GM19463 (cell line): ENCODE results near the gene MTMR10.
A peak's percentile ranks its signal among the peaks of the same experiment; 100 is the strongest.

Source experiments
- ATAC-seq: cut with Tn5 transposase; IDR thresholded peaks from one replicate; pipeline ENCODE4 v1.9.1; 2021; ENCODE audit warnings: mild to moderate bottlenecking, moderate library complexity; ENCODE audit not compliant: unreplicated experiment

The MTMR10 gene

GRCh38 chr15:31014608-31014925, 23.1 kb upstream of the MTMR10 start:
- no peak for ATAC-seq

GRCh38 chr15:31013863-31014607, 22.6 kb upstream of the MTMR10 start:
- no peak for ATAC-seq

- no peak for ATAC-seq
Observed at GRCh38 chr15:31012455-31012854, 21.0 kb upstream of the MTMR10 start.

DNA sequence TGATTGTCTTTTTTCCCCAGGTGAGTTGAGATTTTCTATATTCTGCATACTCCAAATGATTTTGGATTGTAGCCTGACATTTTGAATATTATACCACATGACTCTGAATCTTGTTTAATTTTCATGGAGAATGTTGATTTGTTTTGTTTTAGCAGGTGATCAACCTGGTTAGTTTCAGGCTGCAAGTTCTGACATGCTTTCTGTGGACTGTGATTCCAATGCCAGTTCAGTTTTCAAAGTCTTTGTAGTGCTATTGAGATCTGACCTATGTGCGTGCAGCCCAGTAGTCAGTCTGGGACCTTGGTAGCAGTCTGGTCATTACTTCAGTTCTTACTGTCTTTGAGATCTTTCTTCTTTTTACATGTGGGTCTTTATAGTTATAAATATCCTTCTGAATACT, 18.6 kb upstream of the MTMR10 start:
- ATAC-seq: no peak

DNA sequence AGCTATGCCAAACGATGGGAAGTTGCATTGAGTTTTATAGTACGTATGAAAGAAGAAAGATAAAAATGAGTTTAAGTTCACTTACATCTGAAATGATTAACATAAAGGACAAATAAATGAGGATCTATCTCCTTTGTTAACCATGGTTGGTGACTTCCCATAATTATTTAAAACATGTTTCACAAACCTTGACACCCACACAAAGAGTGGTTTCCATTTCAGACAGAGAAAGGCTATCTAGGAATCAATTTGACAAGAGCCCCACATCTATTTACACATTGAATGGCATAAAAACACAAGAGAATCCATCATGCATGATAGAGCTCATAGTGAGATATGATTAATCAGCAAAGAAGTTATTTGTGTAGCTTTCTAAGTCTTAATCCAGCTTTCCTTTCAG, 14.2 kb upstream of the MTMR10 start:
- ATAC-seq: no peak

GRCh38 chr15:31004220-31004733, 12.8 kb upstream of the MTMR10 start:
- peak; percentile 91 for ATAC-seq

DNA sequence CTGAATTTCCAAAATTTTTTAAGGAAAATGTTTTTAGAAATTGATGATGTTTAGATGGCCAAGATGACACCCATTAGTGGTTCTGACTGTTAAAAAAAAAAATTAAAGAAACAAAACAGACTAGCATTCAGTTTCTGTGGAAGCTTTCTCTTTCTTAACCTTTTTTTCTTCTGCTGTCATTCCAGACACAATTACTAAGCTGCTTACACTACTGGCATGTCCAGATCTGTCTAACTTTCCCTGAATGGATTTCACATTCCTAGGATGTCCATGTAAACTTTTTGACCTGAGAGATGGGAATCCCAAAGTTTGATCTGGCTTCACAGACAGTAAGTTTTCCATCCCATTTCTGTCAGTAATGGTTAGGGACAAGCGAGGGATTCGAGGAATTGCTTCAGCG, 10.3 kb upstream of the MTMR10 start:
- no peak for ATAC-seq

GRCh38 chr15:30999729-31000128, 8.3 kb upstream of the MTMR10 start:
- ATAC-seq: no peak

GRCh38 chr15:30997270-30997669, 5.8 kb upstream of the MTMR10 start:
- no peak for ATAC-seq

- no peak for ATAC-seq
Observed at GRCh38 chr15:30992249-30992864, 929 bp upstream of the MTMR10 start.

DNA sequence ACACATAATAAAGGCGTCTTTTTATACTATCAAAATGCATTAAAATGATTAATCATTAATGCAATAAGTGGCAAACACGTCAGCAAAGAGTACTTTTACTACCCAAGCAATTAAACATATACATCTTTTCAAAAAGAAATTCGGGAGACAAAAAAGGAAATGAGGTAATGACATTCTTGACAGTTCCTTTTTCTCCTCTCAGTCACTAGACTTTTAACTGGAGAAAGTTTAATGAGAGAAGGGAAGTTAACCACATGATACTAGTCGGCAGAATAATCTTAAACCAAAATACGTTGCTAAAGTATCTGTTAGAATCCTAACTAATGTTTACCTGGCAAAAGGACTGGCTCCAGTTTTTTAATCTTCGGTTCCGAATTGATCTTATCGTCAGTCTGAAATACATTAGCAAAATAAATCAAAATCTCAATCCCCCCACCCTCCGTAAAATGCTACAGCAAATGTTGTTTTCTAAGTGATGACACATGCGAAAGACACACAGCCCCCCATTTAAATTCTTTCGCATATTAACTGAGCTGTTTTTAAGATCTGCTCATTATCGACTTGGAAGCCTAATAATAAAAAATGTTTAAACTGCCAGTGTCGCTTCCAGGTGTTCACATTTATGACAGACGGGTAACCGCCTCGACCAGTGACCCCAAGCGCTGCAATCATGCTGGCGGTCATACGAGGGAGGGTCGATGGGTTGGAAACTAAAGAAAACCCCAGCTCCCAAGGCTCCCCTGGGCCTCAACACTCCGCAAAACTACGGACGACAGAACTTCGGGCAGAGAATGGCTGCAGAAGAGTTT, 778 bp downstream of the MTMR10 start:
- no peak for ATAC-seq

GRCh38 chr15:30990036-30990435, 1.4 kb downstream of the MTMR10 start:
- ATAC-seq: no peak

GRCh38 chr15:30985081-30985531, 6.3 kb downstream of the MTMR10 start:
- ATAC-seq: no peak

DNA sequence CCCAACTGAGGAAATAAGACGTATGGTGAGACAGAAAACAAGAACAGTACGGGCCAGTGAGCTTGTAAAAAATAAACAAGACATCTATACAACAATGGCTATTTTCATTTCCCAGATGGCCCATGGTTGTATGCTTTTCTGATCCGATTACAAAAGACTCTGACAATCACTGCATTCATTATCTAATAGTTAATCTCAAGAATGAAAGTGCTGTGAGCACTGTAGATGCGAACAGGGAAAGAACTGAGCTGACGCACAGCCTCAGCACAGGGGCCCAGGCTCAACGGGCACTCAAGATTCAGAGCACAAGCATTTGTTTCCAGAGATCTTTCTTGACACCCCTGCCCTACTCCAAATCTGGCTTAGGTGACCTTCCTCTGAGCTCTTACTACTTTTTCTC, 6.9 kb downstream of the MTMR10 start:
- ATAC-seq: no peak

DNA sequence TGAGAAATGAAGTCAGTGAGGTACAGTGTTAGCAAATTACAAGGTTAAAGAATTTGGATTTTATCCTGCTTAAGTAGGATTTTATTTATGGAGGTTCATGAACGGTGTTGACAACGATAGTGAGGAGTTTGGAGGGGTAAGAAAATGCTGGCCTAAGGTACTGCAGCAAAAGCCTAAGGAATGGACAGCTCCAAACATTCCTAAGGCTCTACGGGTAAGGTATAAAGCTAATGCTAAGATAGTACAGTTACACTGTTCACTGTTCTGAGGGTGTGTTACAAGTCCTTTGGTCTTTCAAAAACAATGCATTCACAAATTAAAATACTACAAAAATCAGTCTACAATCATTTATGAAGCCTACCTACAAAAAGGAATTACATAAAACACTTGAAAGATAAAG, 7.3 kb downstream of the MTMR10 start:
- no peak for ATAC-seq

DNA sequence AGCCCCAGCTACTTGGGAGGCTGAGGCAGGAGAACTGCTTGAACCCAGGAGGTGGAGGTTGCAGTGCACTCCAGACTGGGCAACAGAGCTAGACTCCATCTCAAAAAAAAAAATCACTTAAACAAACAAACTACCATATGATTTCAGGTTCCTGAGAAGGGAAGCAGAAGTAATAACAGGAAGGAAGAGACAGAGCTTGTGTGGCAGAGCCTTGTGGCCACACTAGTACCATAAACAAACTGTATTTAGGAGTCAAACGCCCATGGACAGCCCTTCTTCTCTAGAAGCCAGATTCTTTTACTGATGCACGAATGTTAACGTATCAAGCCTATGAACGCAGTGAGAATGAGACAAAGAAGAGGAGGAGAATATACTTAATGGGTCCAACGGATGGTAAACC, 12.0 kb downstream of the MTMR10 start:
- no peak for ATAC-seq

DNA sequence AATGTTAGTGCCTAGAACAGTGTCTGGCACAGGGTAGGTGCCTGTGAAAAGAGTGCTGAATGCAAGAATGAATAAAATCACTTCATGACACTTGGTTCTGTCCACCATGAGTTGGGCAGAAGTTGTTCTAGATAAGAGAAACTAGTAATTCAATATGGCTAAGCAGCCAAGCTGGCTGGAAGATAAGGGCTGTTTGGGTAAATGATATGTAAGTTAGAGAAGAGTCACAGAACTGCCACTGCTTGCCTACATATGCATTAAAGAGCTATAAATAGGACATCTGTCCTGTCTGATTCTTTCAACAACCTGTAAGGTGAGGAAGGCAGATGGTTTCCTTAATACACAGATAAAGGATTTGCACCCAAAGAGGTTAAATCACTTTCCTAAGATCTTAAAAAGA, 13.1 kb downstream of the MTMR10 start:
- no peak for ATAC-seq

GRCh38 chr15:30974112-30974511, 17.3 kb downstream of the MTMR10 start:
- ATAC-seq: peak; percentile 57

DNA sequence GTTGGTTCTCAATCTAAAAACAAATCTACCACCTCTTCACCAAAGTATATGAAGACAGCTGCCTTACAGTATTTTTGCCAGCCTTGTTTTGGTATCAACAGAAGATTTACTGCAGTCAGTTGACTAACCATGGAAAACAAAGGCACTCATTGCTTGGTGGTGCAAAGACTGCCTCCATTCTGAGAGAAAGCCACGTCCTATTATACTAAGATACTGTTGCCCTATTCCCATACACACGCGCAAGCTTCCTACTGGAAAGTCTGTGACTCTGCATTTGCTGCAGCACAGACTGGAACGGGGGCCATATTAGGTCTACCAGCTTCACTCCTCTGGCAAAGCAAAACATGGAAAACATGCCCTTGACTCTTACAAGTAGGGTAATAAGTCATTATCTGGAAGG, 18.0 kb downstream of the MTMR10 start:
- no peak for ATAC-seq

DNA sequence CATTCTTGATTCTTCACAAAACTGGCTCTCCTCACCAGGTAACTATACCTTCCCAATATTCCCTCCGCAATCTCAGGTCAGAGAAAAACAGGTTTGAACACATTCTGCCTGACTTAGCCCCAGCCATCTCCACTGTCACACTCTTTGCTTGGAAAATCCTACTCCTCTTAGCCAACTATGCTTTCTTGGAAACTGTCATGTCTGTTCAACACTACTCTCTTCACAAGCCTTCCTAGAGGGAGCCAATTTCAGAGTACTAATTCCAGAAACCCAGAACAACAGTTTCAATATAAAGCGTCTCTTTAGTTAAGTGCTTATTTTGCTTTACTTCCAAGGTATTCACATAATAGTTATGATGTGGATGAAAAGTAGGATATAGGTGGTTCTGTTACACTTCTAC, 21.7 kb downstream of the MTMR10 start:
- ATAC-seq: no peak

- ATAC-seq: no peak
Observed at GRCh38 chr15:30963681-30964080, 27.7 kb downstream of the MTMR10 start.

GRCh38 chr15:30962659-30963058, 28.8 kb downstream of the MTMR10 start:
- no peak for ATAC-seq
